ACC112 (cell line): ENCODE results near the gene SH2D5.

ENCODE experiments used
- H2AFZ ChIP-seq: fragments of 200-600 bp; sonication (generic); one replicate; pipeline ENCODE4 v1.6.0; 2017; ENCODE audit warnings: antibody characterized with exemption, low read length; ENCODE audit not compliant: unreplicated experiment
- H3K27ac ChIP-seq: fragments of 200-600 bp; sonication (generic); 2 replicates; pipeline ENCODE4 v1.5.1; 2014; ENCODE audit warnings: low read depth, mild to moderate bottlenecking, antibody characterized with exemption, low read length, moderate library complexity
- H3K27me3 ChIP-seq: fragments of 200-600 bp; sonication (generic); 2 replicates; pipeline ENCODE4 v1.6.1; 2014; ENCODE audit warnings: mild to moderate bottlenecking, antibody characterized with exemption, low read length, moderate library complexity, mixed read lengths; ENCODE audit not compliant: insufficient read depth
- H3K36me3 ChIP-seq: fragments of 200-600 bp; sonication (generic); 2 replicates; pipeline ENCODE4 v1.6.1; 2016; ENCODE audit warnings: mild to moderate bottlenecking, antibody characterized with exemption, low read length, moderate library complexity, mixed read lengths; ENCODE audit not compliant: insufficient read depth
- H3K4me1 ChIP-seq: fragments of 200-600 bp; sonication (generic); one replicate; pipeline ENCODE4 v1.6.1; 2016; ENCODE audit warnings: low read length, mixed read lengths; ENCODE audit not compliant: insufficient read depth, unreplicated experiment, control insufficient read depth
- H3K4me3 ChIP-seq: fragments of 200-600 bp; sonication (generic); 2 replicates; pipeline ENCODE4 v1.5.1; 2014; ENCODE audit warnings: mild to moderate bottlenecking, low read depth, low read length
- H3K79me2 ChIP-seq: fragments of 200-600 bp; sonication (generic); one replicate; pipeline ENCODE4 v1.6.0; 2016; ENCODE audit warnings: low read length; ENCODE audit not compliant: control insufficient read depth, unreplicated experiment, insufficient read depth

The SH2D5 gene

DNA sequence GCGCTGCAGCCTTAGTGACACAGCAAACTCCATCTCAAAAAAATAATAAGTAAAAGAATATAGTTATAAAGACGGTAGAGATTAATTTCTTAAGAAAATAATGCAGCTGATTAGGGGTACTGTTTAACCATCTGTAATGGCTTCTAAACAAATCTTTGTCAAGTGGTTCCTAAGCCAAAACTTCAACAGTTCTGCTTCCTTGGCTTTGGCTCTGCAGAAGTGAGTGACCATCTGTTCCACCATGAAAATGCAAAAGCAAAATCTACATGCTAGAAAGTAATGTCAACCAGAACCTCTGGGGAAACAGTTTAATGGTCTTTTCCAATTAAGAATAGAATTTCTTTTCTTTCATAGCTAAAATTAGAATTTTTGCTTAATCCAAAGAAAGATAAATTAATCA lies 8.3 kb upstream of the SH2D5 start:
- peaks cover 47% of the 10 kb centered on the region for H3K36me3 ChIP-seq
- no peaks in the 10 kb centered on the region for H3K27me3 ChIP-seq
- H3K27ac ChIP-seq = no peak overlapping the region
- no peak overlapping the region for H2AFZ ChIP-seq
- H3K79me2 ChIP-seq = no peaks in the 10 kb centered on the region
- no peak overlapping the region for H3K4me3 ChIP-seq
- H3K4me1 ChIP-seq = peaks cover 26% of the 10 kb centered on the region

DNA sequence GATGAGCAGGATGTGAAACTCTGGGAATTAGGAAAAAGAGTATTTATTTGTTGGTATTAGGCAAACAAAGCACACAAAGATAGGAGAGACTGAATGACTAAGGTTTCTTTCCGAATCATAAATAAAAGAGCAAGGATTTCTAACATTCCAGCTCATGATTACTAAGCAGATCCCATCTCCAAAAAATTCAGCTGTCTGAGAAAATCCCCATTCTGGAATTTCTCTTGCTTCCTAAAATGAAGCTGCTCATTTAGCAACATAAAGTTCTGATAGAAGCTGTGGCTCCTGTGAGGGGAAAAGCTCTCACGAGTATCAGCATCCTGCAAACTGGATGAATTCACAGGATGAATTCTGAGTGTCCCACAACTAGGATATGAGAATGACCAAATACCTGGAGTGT lies 6.7 kb upstream of the SH2D5 start:
- Histone ChIP-seq H3K4me1 (peaks cover 26% of the 10 kb centered on the region), H2AFZ (no peak overlapping the region), H3K79me2 (no peaks in the 10 kb centered on the region), H3K4me3 (no peak overlapping the region), H3K27ac (peak overlapping the region; percentile 75), H3K36me3 (peaks cover 33% of the 10 kb centered on the region), H3K27me3 (no peaks in the 10 kb centered on the region)

- H3K27me3 ChIP-seq = no peaks in the 10 kb centered on the region
These were observed 3.1 kb upstream of the SH2D5 start for GRCh38 chr1:20735581-20736111.

GRCh38 chr1:20733360-20733975 lies 965 bp upstream of the SH2D5 start:
- H3K79me2 ChIP-seq = no peaks in the 10 kb centered on the region
- H3K4me3 ChIP-seq = peak overlapping the region; percentile 50
- H3K36me3 ChIP-seq = peaks cover 14% of the 10 kb centered on the region; the same call in 1 of the 2 replicates
- H3K4me1 ChIP-seq = peaks cover 13% of the 10 kb centered on the region
- no peak overlapping the region for H2AFZ ChIP-seq
- peak overlapping the region; percentile 82 for H3K27ac ChIP-seq
- H3K27me3 ChIP-seq = peaks cover 5% of the 10 kb centered on the region; the same call in 1 of the 2 replicates

More at GRCh38 chr1:20735581-20736111, 3.1 kb upstream of the SH2D5 start:
- Histone ChIP-seq H3K4me1 (peaks cover 34% of the 10 kb centered on the region), H3K27ac (no peak overlapping the region), H3K79me2 (no peaks in the 10 kb centered on the region), H3K4me3 (no peak overlapping the region), H3K36me3 (peaks cover 17% of the 10 kb centered on the region; the same call in 1 of the 2 replicates), H2AFZ (no peak overlapping the region)

DNA sequence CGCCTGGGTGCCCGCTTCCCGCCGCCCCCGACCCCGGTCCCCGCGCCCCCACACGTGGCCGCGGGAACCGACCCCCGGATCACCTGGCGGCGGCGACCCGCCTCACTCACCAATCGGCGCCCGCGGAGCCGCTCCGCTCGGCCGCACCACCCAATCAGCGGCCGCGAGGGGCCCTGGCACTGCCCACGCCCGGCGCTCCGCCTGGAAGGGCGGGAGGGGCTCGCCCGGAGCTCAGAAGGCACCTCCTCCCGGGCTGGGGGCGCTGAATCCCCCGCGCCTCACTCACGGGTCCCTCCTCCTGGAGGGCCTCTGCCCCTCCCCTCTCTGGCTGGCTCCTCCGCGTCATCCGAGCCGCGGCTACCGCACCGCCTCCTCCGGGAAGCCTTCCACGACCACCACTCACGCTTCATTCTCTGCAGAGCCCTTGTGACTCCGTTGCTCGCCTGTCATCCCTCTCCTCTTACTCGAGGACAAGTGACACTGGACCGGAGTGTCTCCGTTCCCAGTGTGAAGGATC lies 374 bp downstream of the SH2D5 start:
- H3K79me2 ChIP-seq = no peaks in the 10 kb centered on the region
- peak overlapping the region; percentile 2 for H2AFZ ChIP-seq
- H3K4me1 ChIP-seq = peaks cover 13% of the 10 kb centered on the region
- H3K27ac ChIP-seq = peak overlapping the region; percentile 82
- H3K27me3 ChIP-seq = peaks cover 5% of the 10 kb centered on the region; the same call in 1 of the 2 replicates
- H3K36me3 ChIP-seq = peaks cover 3% of the 10 kb centered on the region; the same call in 1 of the 2 replicates
- peak overlapping the region; percentile 74 for H3K4me3 ChIP-seq

DNA sequence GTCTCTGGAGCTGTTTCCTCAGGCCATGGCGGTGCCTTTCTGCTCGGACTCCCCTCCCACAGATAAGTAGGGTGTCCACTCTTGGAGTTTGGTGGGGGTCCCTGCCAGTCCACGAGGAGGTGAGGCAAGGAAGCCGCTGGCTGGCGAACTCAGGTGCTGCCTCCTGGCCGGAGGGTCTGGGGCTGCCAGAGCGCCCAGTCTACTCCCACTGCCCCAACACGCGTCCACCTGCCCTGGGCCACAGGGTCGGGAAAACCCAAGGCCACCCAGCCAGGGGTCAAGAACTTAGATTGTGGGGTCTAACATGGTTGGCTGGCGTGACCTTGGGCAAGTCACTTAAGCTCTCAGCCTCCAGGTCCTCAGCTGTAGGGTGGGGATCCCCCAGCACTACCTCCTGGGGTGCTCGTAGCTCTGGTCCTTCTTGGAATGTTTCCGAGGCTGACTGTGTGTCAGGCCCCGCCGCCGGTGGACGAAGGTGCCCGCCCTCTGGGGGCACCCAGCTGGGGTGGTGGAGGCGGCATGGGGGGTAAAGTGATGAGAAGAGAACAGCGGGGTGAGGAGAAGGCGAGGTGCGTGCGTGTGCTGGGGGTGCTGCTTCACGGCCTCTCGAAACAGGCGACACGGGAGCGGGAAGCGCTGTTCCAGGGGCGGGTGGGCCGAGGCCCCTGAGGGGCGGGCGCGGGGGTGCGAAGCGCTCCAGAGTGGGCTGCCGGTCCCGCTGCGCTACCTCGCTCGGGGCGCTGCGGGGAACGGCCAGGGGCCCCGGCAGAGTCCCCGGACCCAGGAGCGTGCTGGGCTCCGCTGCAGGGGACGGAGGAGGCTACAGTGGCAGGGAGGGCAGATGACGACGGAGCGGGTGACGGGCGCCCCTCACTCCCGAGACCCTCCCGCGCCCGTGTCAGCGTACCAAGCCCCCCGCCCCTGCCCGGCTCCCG lies 1.2 kb downstream of the SH2D5 start:
- no peak overlapping the region for H3K27ac ChIP-seq
- H3K27me3 ChIP-seq = peaks cover 5% of the 10 kb centered on the region; the same call in 1 of the 2 replicates
- no peaks in the 10 kb centered on the region for H3K36me3 ChIP-seq
- peaks cover 13% of the 10 kb centered on the region for H3K4me1 ChIP-seq
- no peak overlapping the region for H2AFZ ChIP-seq
- peak overlapping the region; percentile 74 for H3K4me3 ChIP-seq
- H3K79me2 ChIP-seq = no peaks in the 10 kb centered on the region

- H3K27ac ChIP-seq = no peak overlapping the region
- H3K4me1 ChIP-seq = peaks cover 14% of the 10 kb centered on the region
- peaks cover 5% of the 10 kb centered on the region; the same call in 1 of the 2 replicates for H3K27me3 ChIP-seq
- H3K4me3 ChIP-seq = no peak overlapping the region
- no peaks in the 10 kb centered on the region for H3K36me3 ChIP-seq
- H3K79me2 ChIP-seq = no peaks in the 10 kb centered on the region
- H2AFZ ChIP-seq = no peak overlapping the region
These were observed 1.8 kb downstream of the SH2D5 start for GRCh38 chr1:20730690-20731056.

- no peaks in the 10 kb centered on the region for H3K79me2 ChIP-seq
- H3K27ac ChIP-seq = no peak overlapping the region
- no peaks in the 10 kb centered on the region for H3K36me3 ChIP-seq
- H2AFZ ChIP-seq = no peak overlapping the region
- peaks cover 19% of the 10 kb centered on the region for H3K4me1 ChIP-seq
- H3K4me3 ChIP-seq = no peak overlapping the region
- H3K27me3 ChIP-seq = peaks cover 5% of the 10 kb centered on the region; the same call in 1 of the 2 replicates
These were observed 2.4 kb downstream of the SH2D5 start for GRCh38 chr1:20729990-20730689.

DNA sequence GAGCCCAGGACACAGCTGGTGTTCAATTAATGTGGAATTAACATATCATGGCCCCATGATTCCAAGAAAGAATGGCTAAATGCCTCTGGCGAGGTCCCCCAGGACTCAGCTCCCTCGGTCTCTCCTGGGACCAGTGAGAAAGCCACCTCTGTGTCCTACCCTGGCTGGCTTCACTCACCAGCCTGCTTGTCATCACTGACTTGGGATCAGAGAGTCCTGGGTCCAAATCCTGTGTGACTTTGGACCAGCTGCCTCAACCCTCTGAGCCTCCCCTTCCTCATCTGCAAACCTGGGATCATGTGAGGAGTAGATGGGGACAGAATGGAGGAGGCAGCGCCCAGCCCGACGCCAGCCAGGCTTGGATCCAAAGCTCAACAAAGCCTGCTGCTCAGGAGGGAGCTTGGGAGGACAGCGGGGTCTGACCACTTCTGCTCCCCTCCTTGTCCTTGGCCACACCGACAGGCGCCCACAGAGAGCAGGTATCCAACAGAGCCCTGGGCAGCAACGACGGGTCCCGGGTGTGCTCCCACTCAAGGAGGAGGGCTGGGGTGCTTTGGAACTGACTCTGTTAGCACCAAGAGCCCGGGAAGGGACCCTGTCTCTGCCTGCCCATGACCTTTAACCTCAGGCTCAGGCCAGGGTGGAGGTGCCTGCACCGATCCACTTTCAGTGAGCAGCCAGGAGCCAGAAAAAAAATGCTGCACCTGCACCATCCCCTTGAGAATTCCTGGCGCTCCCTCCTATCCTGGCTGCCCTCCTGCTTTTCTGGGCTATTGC lies 3.2 kb downstream of the SH2D5 start:
- Histone ChIP-seq H3K4me3 (no peak overlapping the region), H3K27me3 (peaks cover 5% of the 10 kb centered on the region; the same call in 1 of the 2 replicates), H3K4me1 (peaks cover 24% of the 10 kb centered on the region), H3K79me2 (no peaks in the 10 kb centered on the region), H2AFZ (no peak overlapping the region), H3K27ac (no peak overlapping the region), H3K36me3 (no peaks in the 10 kb centered on the region)
